LNCaP clone FGC (cell line): ENCODE data around the gene DRC7.
A peak's percentile ranks its signal among the peaks of the same experiment; 100 is the strongest.

Experiments
- DNase-seq: peaks from one replicate; pipeline ENCODE4 v3.0.0-alpha.2; 2011; ENCODE audit warnings: low read depth
- H3K4me3 ChIP-seq: 2 replicates; pipeline ENCODE4 v1.5.1; 2011; ENCODE audit warnings: mild to moderate bottlenecking, low read depth, low read length, control low read depth
- CTCF ChIP-seq: IDR thresholded peaks from 2 replicates; pipeline ENCODE4 v1.5.1; 2012; ENCODE audit warnings: mild to moderate bottlenecking; ENCODE audit not compliant: control insufficient read depth, insufficient read depth; ENCODE audit errors: extremely low read depth

Gene DRC7

GRCh38 chr16:57756424-57757325, 62.1 kb downstream of the DRC7 start:
- no peak overlapping the region for H3K4me3 ChIP-seq
- no peak for DNase-seq
- no peak for TF ChIP-seq CTCF

- peak; percentile 87 for TF ChIP-seq CTCF
- H3K4me3 ChIP-seq = no peak overlapping the region
- DNase-seq = no peak
Measured at GRCh38 chr16:57757326-57757786, 62.8 kb downstream of the DRC7 start.

GRCh38 chr16:57757883-57758282, 63.3 kb downstream of the DRC7 start:
- no peak overlapping the region for H3K4me3 ChIP-seq
- TF ChIP-seq CTCF = no peak
- DNase-seq = no peak

- no peak for TF ChIP-seq CTCF
- H3K4me3 ChIP-seq = no peak overlapping the region
- no peak for DNase-seq
Measured at GRCh38 chr16:57758331-57759117, 63.9 kb downstream of the DRC7 start.

- no peak overlapping the region for H3K4me3 ChIP-seq
- no peak for TF ChIP-seq CTCF
- no peak for DNase-seq
Measured at GRCh38 chr16:57759131-57759530, 64.5 kb downstream of the DRC7 start.

GRCh38 chr16:57759541-57760356, 65.1 kb downstream of the DRC7 start:
- DNase-seq = no peak
- TF ChIP-seq CTCF = no peak
- H3K4me3 ChIP-seq = no peak overlapping the region
